ENCODE measurements around the gene EML6. TPM values are rescaled to one million over a fixed set of nuclear protein-coding genes. Genes with fewer than 3 reads are reported as not detected.
A peak's percentile ranks its signal among the peaks of the same experiment; 100 is the strongest.

The EML6 gene
- total and polyA plus RNA-seq, 2 of the 8 experiments (the other 6 are each of a cell fraction or from before 2014, with no cell fraction given) = 1.2 to 1.6 TPM

GRCh38 chr2:55014962-55015939, 291.8 kb downstream of the EML6 start (continued):
- TF ChIP-seq, protein P1, sequence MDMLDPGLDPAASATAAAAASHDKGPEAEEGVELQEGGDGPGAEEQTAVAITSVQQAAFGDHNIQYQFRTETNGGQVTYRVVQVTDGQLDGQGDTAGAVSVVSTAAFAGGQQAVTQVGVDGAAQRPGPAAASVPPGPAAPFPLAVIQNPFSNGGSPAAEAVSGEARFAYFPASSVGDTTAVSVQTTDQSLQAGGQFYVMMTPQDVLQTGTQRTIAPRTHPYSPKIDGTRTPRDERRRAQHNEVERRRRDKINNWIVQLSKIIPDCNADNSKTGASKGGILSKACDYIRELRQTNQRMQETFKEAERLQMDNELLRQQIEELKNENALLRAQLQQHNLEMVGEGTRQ (IDR thresholded peaks at IDR 0.05; ENCODE audit: low read length) = no peak
- TF ChIP-seq CTBP2 (IDR thresholded peaks at IDR 0.05; ENCODE audit: borderline replicate concordance, insufficient read depth, insufficient read length, low read length) = no peak
- no peak for TF ChIP-seq SIRT6 (IDR thresholded peaks at IDR 0.05; ENCODE audit: low read length)
- TF ChIP-seq GABPA (IDR thresholded peaks at IDR 0.05; ENCODE audit: borderline replicate concordance, insufficient read depth, low read length) = no peak
- TF ChIP-seq HDAC6 (IDR thresholded peaks at IDR 0.05; ENCODE audit: low read depth, low read length) = no peak
- peak; percentile 69 to 82 for TF ChIP-seq RAD21 (IDR thresholded peaks at IDR 0.05 in 1 of 2, conservative IDR thresholded peaks at IDR 0.05 in 1 of 2; ENCODE audit: low read depth in 2 of 2, low read length in 2 of 2)
